SK-N-SH (cell line): ENCODE measurements around the gene PROM2. TPM values are rescaled to one million over a fixed set of nuclear protein-coding genes. Genes with fewer than 3 reads are reported as not detected.

Experiments
- CTCF ChIA-PET: fragments of 300-600, 350-600 bp; formaldehyde crosslinking; extraction: SDS; loops from one replicate; lab custom pipeline; 2021; lab: Yijun Ruan, JAX
- POLR2A ChIA-PET: fragments of 350-600 bp; sonication (Branson Sonifier 250); formaldehyde crosslinking; extraction: SDS; loops from one replicate; lab custom pipeline; 2020; ENCODE audit warnings: antibody characterized with exemption, inconsistent platforms; lab: Yijun Ruan, JAX
- DNase-seq: peaks from one replicate; pipeline ENCODE4 v3.0.0; 2012
- H2AFZ ChIP-seq: fragments of 200-600 bp; sonication (generic); 2 replicates; pipeline ENCODE4 v1.8.1; 2016; ENCODE audit warnings: antibody characterized with exemption, mild to moderate bottlenecking, low read depth
- H3F3A ChIP-seq: fragments of 200-600 bp; sonication (generic); replicated peaks from 2 replicates; pipeline ENCODE3; 2016; ENCODE audit warnings: antibody characterized with exemption, mild to moderate bottlenecking; ENCODE audit not compliant: insufficient read depth
- H3K27ac ChIP-seq, 2 experiments: fragments of 200-500 bp in 1 of 2; fragments of 200-600 bp in 1 of 2; sonication (Bioruptor generic) in 1 of 2; sonication (generic), shearing (Covaris generic) in 1 of 2; 2 replicates each; pipeline versions ENCODE4 v1.5.1 to v1.6.1; 2014 to 2016; ENCODE audit warnings: low read depth in 2 of 2, inconsistent platforms in 1 of 2, low read length in 1 of 2, mild to moderate bottlenecking in 1 of 2, mixed read lengths in 1 of 2
- H3K27me3 ChIP-seq: fragments of 200-600 bp; sonication (generic), shearing (Covaris generic); 2 replicates; pipeline ENCODE4 v1.6.1; 2016; ENCODE audit warnings: mixed run types; ENCODE audit not compliant: insufficient read depth
- H3K36me3 ChIP-seq, 2 experiments: fragments of 200-500 bp in 1 of 2; fragments of 200-600 bp in 1 of 2; sonication (Bioruptor generic) in 1 of 2; sonication (generic) in 1 of 2; replicated peaks in 1 of 2; 2 replicates each; pipeline versions ENCODE3 to v1.5.1; 2014 to 2016; ENCODE audit warnings: low read length in 1 of 2, mild to moderate bottlenecking in 1 of 2; ENCODE audit not compliant: insufficient read depth in 2 of 2, control insufficient read depth in 1 of 2
- H3K4me1 ChIP-seq, 2 experiments: fragments of 200-500 bp in 1 of 2; fragments of 200-600 bp in 1 of 2; sonication (Bioruptor generic) in 1 of 2; sonication (generic), shearing (Covaris generic) in 1 of 2; 2 replicates each; pipeline versions ENCODE4 v1.5.1 to v1.6.1; 2014 to 2016; ENCODE audit warnings: low read depth in 1 of 2, low read length in 1 of 2, mixed run types in 1 of 2; ENCODE audit not compliant: insufficient read depth in 2 of 2, control insufficient read depth in 1 of 2
- H3K4me2 ChIP-seq: fragments of 200-600 bp; sonication (generic), shearing (Covaris generic); 2 replicates; pipeline ENCODE4 v1.6.1; 2017; ENCODE audit warnings: mixed run types
- H3K4me3 ChIP-seq, 2 experiments: fragments of 200-500 bp in 1 of 2; fragments of 200-600 bp in 1 of 2; sonication (Bioruptor generic) in 1 of 2; sonication (generic), shearing (Covaris generic) in 1 of 2; 2 replicates each; pipeline versions ENCODE4 v1.5.1 to v1.8.1; 2014 to 2016; ENCODE audit warnings: low read depth in 2 of 2, inconsistent platforms in 1 of 2, low read length in 1 of 2, mild to moderate bottlenecking in 1 of 2, mixed read lengths in 1 of 2, moderate library complexity in 1 of 2
- H3K79me2 ChIP-seq: fragments of 200-600 bp; sonication (generic); 2 replicates; pipeline ENCODE4 v1.8.1; 2017; ENCODE audit warnings: mild to moderate bottlenecking; ENCODE audit not compliant: insufficient read depth
- H3K9ac ChIP-seq: fragments of 200-600 bp; sonication (generic); 2 replicates; pipeline ENCODE4 v1.6.1; 2017; ENCODE audit warnings: mixed run types
- H3K9me2 ChIP-seq: fragments of 200-600 bp; sonication (generic); 2 replicates; pipeline ENCODE4 v1.6.1; 2017; ENCODE audit warnings: mixed run types
- H3K9me3 ChIP-seq: fragments of 200-600 bp; sonication (generic); 2 replicates; pipeline ENCODE4 v1.6.1; 2017; ENCODE audit warnings: mixed run types, mild to moderate bottlenecking, moderate library complexity
- H4K20me1 ChIP-seq: fragments of 200-600 bp; sonication (generic); 2 replicates; pipeline ENCODE4 v1.6.1; 2017; ENCODE audit warnings: mild to moderate bottlenecking, mixed run types; ENCODE audit not compliant: insufficient read depth
- EP300 ChIP-seq, 2 experiments: IDR thresholded peaks; 2 replicates each; pipeline versions ENCODE4 v1.4.0 to v1.6.1; 2012; ENCODE audit warnings: borderline replicate concordance in 1 of 2, low read depth in 1 of 2, low read length in 1 of 2
- EZH2phosphoT487 ChIP-seq: fragments of 200-600 bp; sonication (generic); IDR thresholded peaks from 2 replicates; pipeline ENCODE4 v1.6.1; 2017; ENCODE audit warnings: low read depth, mixed run types, mild to moderate bottlenecking, antibody characterized with exemption, moderate library complexity, borderline replicate concordance
- FOSL2 ChIP-seq: IDR thresholded peaks from 2 replicates; pipeline ENCODE4 v1.4.0; 2012; ENCODE audit warnings: low read depth, mild to moderate bottlenecking, moderate library complexity, borderline replicate concordance
- FOXJ3 ChIP-seq: sonication (generic); formaldehyde crosslinking; IDR thresholded peaks from 2 replicates; pipeline ENCODE4 v1.5.1; 2020; ENCODE audit warnings: mild to moderate bottlenecking, missing genetic modification reagents
- GABPA ChIP-seq: IDR thresholded peaks from 2 replicates; pipeline ENCODE4 v1.4.0; 2012; ENCODE audit warnings: low read depth, mild to moderate bottlenecking
- MEF2A ChIP-seq: IDR thresholded peaks from 2 replicates; pipeline ENCODE4 v1.4.0; 2012; ENCODE audit warnings: low read depth, borderline replicate concordance
- MXI1 ChIP-seq: IDR thresholded peaks from 2 replicates; pipeline ENCODE4 v1.6.1; 2012; ENCODE audit warnings: mild to moderate bottlenecking, low read depth, low read length, improper control_type of control experiment
- NRF1 ChIP-seq: IDR thresholded peaks from 2 replicates; pipeline ENCODE4 v1.6.1; 2012; ENCODE audit warnings: low read depth, mild to moderate bottlenecking, low read length
- RCOR1 ChIP-seq: fragments of 150-350 bp; IDR thresholded peaks from 2 replicates; pipeline ENCODE4 v1.6.1; 2017; ENCODE audit warnings: antibody characterized with exemption, low read length
- REST ChIP-seq: IDR thresholded peaks from 2 replicates; pipeline ENCODE4 v1.6.1; 2012; ENCODE audit warnings: mild to moderate bottlenecking, low read depth, low read length, moderate library complexity
- RFX5 ChIP-seq: IDR thresholded peaks from 2 replicates; pipeline ENCODE4 v1.6.1; 2012; ENCODE audit warnings: mild to moderate bottlenecking, improper control_type of control experiment, low read length
- RXRA ChIP-seq: IDR thresholded peaks from 2 replicates; pipeline ENCODE4 v1.4.0; 2012; ENCODE audit warnings: low read depth, mild to moderate bottlenecking, borderline replicate concordance
- SIN3A ChIP-seq: IDR thresholded peaks from 2 replicates; pipeline ENCODE4 v1.6.1; 2012; ENCODE audit warnings: low read depth, mild to moderate bottlenecking, low read length, moderate library complexity, borderline replicate concordance
- TCF12 ChIP-seq: IDR thresholded peaks from 2 replicates; pipeline ENCODE4 v1.4.0; 2012
- TEAD4 ChIP-seq: IDR thresholded peaks from 2 replicates; pipeline ENCODE4 v1.4.0; 2012; ENCODE audit warnings: mild to moderate bottlenecking, borderline replicate concordance; ENCODE audit not compliant: insufficient read depth
- WGBS: methylation state at CpG from one replicate; pipeline ENCODE4 v1.1.6; 2017; ENCODE audit warnings: low lambda C conversion rate; 5-methylcytosine and 5-hydroxymethylcytosine counted together
- polyA plus RNA-seq, 3 experiments: library from polyadenylated mRNA; depleted of rRNA; stranded (reverse); fragments of >200 nt; gene quantifications; 2 replicates each; pipeline ENCODE4 v1.2.3, GENCODE V29; 2012
- TF ChIP-seq, protein P1 (sequence below): IDR thresholded peaks from 2 replicates; pipeline ENCODE4 v1.4.0; 2012; ENCODE audit warnings: low read depth
- TF ChIP-seq, protein P2 (sequence below): fragments of 150-350 bp; IDR thresholded peaks from 2 replicates; pipeline ENCODE4 v1.6.1; 2017; ENCODE audit warnings: antibody characterized with exemption, low read length, low read depth, borderline replicate concordance
- TF ChIP-seq, protein P3 (sequence below): fragments of 200-600 bp; sonication (generic); IDR thresholded peaks from 2 replicates; pipeline ENCODE4 v1.6.1; 2017; ENCODE audit warnings: antibody characterized with exemption, mild to moderate bottlenecking, moderate library complexity

PROM2 gene
- polyA plus RNA-seq (2012; rRNA removed): 0.38 and 0.49 TPM in 2 replicates
- polyA plus RNA-seq (2012; cell fraction: cytosol; rRNA removed): 0.10 and 0.16 TPM in 2 replicates
- polyA plus RNA-seq (2012; cell fraction: nucleus; rRNA removed): 5.8 and 7.1 TPM in 2 replicates

DNA sequence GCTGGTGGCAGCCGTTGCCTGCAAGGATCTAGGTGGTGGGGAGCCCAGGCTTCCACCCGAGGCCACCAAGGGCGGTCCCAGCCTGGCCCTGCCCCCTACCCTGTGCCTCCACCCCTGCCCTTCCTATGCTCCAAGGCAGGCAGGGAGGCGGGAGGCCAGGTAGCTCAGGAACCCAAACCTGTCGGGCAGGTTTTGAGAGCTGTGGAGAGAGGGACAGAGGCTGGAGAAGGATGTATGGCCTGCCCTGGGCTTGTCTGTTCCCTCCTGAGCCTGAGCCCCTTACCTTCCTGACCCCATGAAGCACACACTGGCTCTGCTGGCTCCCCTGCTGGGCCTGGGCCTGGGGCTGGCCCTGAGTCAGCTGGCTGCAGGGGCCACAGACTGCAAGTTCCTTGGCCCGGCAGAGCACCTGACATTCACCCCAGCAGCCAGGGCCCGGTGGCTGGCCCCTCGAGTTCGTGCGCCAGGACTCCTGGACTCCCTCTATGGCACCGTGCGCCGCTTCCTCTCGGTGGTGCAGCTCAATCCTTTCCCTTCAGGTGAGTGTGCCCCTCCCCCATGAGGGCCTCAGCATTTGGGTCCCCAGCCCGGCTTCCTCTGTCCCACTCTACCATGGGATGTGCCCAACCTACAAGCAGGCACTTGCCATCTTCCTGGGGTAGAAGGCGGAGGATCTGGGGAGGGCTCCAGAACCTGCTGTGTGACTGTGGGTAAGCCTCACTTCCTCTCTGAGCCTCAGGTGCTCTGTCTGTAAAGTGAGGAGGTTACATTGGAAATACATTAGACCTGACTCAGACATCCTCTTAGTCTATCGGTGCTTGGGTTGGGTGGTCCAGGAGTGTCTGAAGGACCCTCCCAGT, at the start of gene PROM2:
TSS of gene PROM2 (plus strand) at position 159 of the 860 bp plus-strand sequence. CDS start at position 296, 137 bp downstream.
- H4K20me1 ChIP-seq: no peaks in the 10 kb centered on the region
- H3K79me2 ChIP-seq: no peaks in the 10 kb centered on the region
- H3K27me3 ChIP-seq: no peaks in the 10 kb centered on the region
- H3K4me1 ChIP-seq: no peaks in the 10 kb centered on the region
- ChIA-PET POLR2A (no interaction called here), CTCF (interaction anchor here (1.0 to 1.2 kb wide), 2 partner anchors 41 to 43 kb away, joined by 3 to 4 read pairs; no protein-coding TSS in a partner anchor)
- no peak for TF ChIP-seq RFX5
- TF ChIP-seq RCOR1: no peak
- TF ChIP-seq EZH2phosphoT487: no peak
- no peak for TF ChIP-seq TEAD4
- no peak for TF ChIP-seq NRF1
- TF ChIP-seq EP300 (IDR thresholded peaks at IDR 0.05; ENCODE audit: borderline replicate concordance in 1 of 2, low read depth in 1 of 2, low read length in 1 of 2): no peak
- no peak for TF ChIP-seq SIN3A
- no peak for TF ChIP-seq FOSL2
- TF ChIP-seq, protein P1, sequence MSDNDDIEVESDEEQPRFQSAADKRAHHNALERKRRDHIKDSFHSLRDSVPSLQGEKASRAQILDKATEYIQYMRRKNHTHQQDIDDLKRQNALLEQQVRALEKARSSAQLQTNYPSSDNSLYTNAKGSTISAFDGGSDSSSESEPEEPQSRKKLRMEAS: no peak
- TF ChIP-seq MEF2A: no peak
- TF ChIP-seq, protein P2, sequence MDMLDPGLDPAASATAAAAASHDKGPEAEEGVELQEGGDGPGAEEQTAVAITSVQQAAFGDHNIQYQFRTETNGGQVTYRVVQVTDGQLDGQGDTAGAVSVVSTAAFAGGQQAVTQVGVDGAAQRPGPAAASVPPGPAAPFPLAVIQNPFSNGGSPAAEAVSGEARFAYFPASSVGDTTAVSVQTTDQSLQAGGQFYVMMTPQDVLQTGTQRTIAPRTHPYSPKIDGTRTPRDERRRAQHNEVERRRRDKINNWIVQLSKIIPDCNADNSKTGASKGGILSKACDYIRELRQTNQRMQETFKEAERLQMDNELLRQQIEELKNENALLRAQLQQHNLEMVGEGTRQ: no peak
- no peak for TF ChIP-seq TCF12
- TF ChIP-seq, protein P3, sequence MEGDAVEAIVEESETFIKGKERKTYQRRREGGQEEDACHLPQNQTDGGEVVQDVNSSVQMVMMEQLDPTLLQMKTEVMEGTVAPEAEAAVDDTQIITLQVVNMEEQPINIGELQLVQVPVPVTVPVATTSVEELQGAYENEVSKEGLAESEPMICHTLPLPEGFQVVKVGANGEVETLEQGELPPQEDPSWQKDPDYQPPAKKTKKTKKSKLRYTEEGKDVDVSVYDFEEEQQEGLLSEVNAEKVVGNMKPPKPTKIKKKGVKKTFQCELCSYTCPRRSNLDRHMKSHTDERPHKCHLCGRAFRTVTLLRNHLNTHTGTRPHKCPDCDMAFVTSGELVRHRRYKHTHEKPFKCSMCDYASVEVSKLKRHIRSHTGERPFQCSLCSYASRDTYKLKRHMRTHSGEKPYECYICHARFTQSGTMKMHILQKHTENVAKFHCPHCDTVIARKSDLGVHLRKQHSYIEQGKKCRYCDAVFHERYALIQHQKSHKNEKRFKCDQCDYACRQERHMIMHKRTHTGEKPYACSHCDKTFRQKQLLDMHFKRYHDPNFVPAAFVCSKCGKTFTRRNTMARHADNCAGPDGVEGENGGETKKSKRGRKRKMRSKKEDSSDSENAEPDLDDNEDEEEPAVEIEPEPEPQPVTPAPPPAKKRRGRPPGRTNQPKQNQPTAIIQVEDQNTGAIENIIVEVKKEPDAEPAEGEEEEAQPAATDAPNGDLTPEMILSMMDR: no peak
- TF ChIP-seq MXI1: no peak
- TF ChIP-seq GABPA: no peak
- no peak for TF ChIP-seq FOXJ3 (CRISPR knock-in tag)
- TF ChIP-seq REST: no peak
- no peak for TF ChIP-seq RXRA
- DNase-seq: no peak
- H3K9me3 ChIP-seq: no peaks in the 10 kb centered on the region
- no peak within 1 kb of the TSS for H2AFZ ChIP-seq
- H3K9me2 ChIP-seq: no peaks in the 10 kb centered on the region
- H3F3A ChIP-seq: no peaks in the 10 kb centered on the region
- no peak within 1 kb of the TSS for H3K27ac ChIP-seq
- no peak within 1 kb of the TSS for H3K4me3 ChIP-seq
- WGBS: 74% methylated on average over 14 of the region's 17 CpGs
- no peak within 1 kb of the TSS for H3K4me2 ChIP-seq
- H3K9ac ChIP-seq: no peak within 1 kb of the TSS
- no peaks in the 10 kb centered on the region for H3K36me3 ChIP-seq
